GM18873 (cell line): ENCODE data around the gene SCAF11.

Source experiments
- ATAC-seq: cut with Tn5 transposase; IDR thresholded peaks from one replicate; pipeline ENCODE4 v1.9.1; 2021; ENCODE audit warnings: mild to moderate bottlenecking, moderate library complexity, moderate number of reproducible peaks; ENCODE audit not compliant: unreplicated experiment, low FRiP score

The SCAF11 gene

GRCh38 chr12:45986641-45987339 lies 3.6 kb downstream of the SCAF11 start:
- ATAC-seq, result no peak

DNA sequence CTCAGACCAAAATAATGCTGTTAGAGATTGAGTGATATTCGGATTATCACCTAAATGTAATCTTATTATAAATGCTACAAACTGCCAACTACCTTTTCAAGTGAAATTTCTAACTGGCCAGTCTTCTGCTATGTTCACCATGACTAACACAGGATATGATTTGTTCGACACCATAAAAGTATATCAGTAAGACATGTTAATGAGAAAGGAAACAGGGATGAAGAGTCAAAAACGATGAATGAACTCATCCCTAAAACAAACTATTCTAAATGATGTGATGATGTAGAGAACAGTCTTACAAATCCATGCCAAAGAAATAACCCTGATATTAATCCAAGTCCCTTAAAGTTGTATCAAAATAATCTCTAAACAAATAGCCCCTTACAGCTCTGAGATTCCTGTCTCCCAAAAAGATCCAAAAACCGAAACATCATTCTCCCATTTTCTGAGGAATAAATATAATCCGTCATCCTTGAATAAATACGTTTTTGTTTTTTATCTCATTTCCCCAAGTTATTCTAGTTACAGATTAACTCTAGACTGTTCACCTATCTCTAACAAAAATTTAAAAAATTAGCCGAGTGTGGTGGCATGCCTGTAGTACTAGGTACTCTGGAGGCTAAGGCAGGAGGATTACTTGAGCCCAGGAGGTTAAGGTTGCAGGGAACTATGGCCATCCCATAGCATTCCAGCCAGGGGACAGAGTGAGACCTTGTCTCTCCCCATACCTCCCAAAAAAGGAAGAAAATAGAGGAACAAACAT lies 9.1 kb downstream of the SCAF11 start:
- ATAC-seq, result no peak

- no peak for ATAC-seq
Measured at GRCh38 chr12:45980540-45980939, 9.8 kb downstream of the SCAF11 start.

DNA sequence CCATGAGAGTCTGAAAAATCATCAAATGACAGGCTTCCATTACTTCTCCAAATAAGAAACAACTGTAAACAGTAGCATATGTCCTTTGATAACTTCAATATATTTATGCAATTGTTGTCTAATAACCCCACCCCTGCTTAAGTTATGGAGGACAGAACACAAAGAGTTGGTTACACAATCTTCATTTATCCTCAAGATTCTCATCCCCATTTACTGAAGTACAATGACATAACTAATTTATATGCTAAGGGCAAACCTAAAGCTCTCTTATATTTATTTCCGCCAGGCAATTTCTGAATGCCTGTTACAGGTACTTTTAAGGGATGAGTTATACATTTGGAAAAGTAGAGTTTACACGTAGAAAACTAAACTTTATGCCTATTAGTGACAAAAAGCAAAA lies 12.3 kb downstream of the SCAF11 start:
- no peak for ATAC-seq

GRCh38 chr12:45977620-45978019 lies 12.8 kb downstream of the SCAF11 start:
- ATAC-seq, result no peak

GRCh38 chr12:45975506-45975905 lies 14.9 kb downstream of the SCAF11 start:
- no peak for ATAC-seq

DNA sequence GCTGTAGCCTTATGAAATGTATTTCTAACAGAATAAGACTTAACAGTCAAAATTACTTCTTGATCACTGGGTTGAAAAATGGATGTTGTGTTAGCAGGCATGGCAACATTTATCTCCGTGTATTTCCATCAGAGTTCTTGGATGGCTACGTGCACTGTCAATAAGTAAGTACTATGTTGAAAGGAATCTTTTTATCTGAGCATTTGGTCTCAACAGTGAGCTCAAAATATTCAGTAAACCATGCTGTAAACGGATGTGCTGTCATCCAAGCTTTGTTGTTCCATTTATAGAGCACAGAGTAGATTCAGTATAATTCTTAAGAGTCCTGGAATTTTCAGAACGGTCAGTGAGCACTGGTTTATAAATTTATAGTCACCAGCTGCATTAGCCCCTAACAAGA lies 15.5 kb downstream of the SCAF11 start:
- ATAC-seq, result no peak

- ATAC-seq, result no peak
Measured at GRCh38 chr12:45974171-45974719, 16.1 kb downstream of the SCAF11 start.

GRCh38 chr12:45973526-45973925 lies 16.8 kb downstream of the SCAF11 start:
- ATAC-seq, result no peak

GRCh38 chr12:45970391-45970790 lies 20.0 kb downstream of the SCAF11 start:
- ATAC-seq, result no peak

DNA sequence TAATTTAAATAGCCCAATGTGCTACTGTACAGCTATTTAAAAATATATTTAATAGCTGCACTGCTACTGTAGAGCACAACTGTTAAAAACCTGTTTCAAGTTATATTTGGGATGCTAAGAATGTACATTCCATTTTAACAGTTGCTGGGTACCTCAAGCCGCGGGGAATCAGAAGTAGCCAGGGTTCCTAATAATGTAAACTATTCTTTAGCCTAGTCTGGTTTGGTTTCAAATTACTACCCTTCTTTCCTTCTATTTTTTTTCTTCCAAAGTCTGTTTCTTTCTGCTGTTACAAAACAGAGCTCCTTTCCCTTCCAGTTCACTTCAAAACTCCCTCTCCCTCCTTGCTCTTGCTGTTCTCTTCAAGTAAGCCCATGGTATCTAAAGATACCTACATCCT lies 21.3 kb downstream of the SCAF11 start:
- ATAC-seq, result no peak

DNA sequence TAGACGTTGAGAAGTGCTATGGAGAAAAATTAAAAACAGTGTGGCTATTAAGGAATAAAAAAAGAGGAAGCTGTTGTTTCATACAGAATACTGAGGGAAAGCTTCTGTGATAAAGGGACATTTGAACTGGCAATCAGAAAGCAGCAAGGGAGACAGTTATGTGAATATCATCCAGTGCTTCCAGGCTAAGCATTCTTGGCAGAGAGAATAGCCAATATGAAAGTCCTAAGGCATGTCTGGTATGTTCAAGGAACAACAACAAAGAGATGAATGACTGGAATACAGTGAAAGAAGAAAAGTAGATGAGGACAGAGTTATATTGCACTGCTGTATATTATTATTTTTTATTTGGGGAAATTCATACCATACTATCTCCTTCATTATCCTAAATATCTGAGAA lies 23.9 kb downstream of the SCAF11 start:
- no peak for ATAC-seq

GRCh38 chr12:45962553-45963325 lies 27.6 kb downstream of the SCAF11 start:
- ATAC-seq, result no peak

DNA sequence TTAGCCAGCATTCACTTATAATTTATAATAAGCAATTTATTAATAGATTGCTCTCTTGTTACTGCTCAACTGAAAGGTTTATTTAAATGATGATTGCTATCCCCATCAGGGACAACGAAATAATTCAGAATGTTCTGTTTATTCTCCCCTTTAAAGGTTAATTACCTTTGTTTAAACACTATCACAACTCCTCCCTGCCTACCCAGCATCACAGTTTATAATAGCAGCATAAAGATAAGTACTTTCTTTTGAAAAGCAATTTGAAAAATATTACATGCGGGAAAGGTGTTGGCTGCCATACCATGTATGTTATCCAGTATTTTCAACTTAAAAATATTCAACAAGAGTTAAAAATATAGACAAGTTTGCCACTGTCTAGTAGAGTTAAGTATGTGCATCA lies 30.6 kb downstream of the SCAF11 start:
- ATAC-seq, result no peak

GRCh38 chr12:45959025-45959424 lies 31.3 kb downstream of the SCAF11 start:
- no peak for ATAC-seq

GRCh38 chr12:45948546-45948945 lies 41.8 kb downstream of the SCAF11 start:
- ATAC-seq, result no peak

GRCh38 chr12:45946435-45946834 lies 43.9 kb downstream of the SCAF11 start:
- no peak for ATAC-seq

DNA sequence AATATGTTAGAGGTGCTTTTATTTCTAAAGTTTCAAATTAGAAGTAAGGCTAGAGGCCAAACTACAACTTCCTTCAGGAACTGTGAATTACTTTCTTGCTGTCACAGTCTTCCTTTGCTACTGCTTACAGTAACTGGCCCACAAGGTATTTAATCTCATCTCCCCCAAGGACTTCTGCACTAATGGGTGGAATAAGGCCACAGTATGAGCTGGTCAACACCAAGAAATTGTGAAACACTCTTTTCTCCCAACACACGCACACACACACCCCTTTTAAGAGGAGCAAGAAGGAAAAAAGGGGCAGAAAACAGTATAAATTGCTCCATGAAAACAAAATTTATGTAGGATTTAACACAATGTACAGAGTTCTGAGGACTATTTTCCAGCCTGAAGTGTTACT lies 45.6 kb downstream of the SCAF11 start:
- no peak for ATAC-seq

GRCh38 chr12:45939759-45940158 lies 50.6 kb downstream of the SCAF11 start:
- ATAC-seq, result no peak

DNA sequence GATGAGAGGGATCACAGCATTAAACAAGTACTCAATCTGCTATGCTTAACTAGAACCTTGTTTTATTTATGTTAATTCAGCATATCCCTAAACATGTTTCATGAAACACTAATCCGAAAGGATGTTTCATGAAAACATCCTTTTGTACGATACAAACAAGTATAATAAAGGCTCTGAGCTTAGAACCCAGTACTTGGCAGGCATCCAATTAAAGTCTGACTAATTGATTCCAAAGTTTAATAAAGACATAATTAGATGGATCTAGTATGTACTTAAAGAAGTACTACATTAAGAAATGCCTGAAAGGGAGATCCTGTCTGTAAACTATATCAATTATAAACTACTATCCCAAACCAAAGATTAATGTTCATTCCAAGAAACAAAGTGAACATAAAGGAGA lies 51.8 kb downstream of the SCAF11 start:
- no peak for ATAC-seq

- ATAC-seq, result no peak
Measured at GRCh38 chr12:45934956-45935355, 55.4 kb downstream of the SCAF11 start.
